GM19395 (cell line): Measurements from ENCODE around the gene THSD4.

Source experiments
- ATAC-seq: cut with Tn5 transposase; IDR thresholded peaks from one replicate; pipeline ENCODE4 v1.9.1; 2021; ENCODE audit warnings: mild to moderate bottlenecking, moderate library complexity; ENCODE audit not compliant: unreplicated experiment

THSD4 gene

GRCh38 chr15:71788646-71789579, 673.6 kb downstream of the THSD4 start:
- ATAC-seq, result no peak

DNA sequence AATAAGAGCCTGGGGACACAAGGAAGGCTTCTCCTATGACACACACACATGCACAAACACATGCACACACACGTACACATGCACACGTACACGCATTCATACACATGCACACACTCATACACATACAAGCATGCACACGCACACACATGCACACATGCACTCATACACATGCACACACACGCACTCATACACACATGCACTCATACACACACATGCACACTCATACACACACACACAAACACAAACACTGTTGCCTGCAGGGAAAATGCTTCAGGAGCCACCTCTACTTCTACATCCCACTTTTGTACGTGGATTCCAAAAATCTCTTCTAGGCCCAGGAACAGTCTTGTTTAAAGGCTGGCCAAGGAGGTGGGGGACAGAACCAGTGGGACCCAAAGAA, 674.3 kb downstream of the THSD4 start:
- no peak for ATAC-seq

DNA sequence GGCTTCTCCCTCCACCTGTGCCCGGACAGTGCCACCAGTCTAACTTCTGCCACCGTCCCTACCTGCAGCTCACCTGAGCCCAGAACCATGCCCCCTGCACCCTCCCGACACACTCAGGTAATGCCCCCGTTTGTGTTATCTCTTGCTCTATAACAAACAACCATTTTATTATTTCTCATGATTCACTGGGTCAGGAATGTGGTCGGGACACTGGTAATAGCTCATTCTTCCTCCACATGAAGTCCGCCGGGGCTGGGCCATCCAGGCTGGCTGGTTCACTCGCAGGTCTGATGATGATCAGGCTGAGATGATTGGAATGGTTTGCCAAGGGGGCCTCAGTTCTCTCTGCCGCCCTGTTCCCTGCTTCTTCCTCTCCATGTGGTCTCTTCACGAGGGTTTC, 674.8 kb downstream of the THSD4 start:
- ATAC-seq, result no peak

- no peak for ATAC-seq
Observed at GRCh38 chr15:71791975-71792374, 676.7 kb downstream of the THSD4 start.

DNA sequence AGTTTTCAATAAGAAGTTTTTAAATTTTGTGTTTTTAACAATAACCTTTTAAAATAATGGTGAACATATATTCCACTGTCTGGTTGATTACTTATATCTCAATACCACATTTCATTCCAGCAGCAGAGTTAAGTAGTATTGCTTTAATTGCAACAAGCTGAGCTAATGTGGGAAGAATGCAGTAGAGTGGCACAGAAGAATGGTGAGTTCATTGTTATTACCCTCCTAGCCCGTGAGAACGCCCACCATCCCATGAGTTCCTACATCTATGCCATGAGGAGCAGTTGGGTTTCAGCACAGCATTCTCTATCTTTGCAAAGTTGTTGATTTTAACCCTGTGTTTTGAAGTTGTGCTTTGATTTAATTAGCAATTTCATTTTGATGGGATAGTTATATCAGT, 677.2 kb downstream of the THSD4 start:
- ATAC-seq, result no peak

DNA sequence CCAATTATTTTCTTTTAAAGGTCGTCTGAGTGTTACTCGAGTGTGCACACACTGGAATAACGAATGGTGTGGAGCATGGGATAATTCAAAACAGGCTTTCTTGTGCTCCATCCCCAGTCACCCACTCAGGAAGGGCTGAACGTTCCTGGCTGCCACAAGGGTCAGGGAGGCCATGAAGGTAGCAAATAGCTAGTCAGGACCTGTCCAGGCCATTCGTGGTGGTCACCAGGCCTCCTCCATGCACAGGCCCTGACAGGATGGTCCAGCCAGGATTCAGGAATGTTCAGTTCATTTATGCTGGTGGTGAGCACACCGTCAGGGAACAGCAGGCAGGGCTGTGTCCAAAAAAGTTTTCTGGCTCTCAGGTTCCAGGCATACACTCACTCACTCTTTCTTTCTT, 683.4 kb downstream of the THSD4 start:
- ATAC-seq, result no peak

DNA sequence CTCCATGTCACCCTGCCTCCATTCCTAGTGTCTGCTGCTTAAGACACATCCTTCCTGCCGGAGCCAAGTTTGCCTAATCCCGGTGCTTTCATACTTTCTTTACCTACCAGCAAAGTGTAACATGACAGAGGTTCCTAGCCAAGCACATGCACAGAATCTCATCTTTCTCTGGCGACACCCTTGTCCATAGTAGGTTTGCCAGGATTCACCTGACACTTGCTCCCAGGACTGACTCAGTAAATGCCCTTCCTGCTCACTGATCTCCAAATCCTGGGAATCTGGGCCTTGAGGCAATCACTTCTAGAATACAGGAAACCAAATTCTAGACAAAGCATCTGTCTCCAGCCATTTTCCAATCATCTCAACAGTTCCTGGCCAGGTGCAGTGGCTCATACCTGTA, 684.9 kb downstream of the THSD4 start:
- no peak for ATAC-seq

DNA sequence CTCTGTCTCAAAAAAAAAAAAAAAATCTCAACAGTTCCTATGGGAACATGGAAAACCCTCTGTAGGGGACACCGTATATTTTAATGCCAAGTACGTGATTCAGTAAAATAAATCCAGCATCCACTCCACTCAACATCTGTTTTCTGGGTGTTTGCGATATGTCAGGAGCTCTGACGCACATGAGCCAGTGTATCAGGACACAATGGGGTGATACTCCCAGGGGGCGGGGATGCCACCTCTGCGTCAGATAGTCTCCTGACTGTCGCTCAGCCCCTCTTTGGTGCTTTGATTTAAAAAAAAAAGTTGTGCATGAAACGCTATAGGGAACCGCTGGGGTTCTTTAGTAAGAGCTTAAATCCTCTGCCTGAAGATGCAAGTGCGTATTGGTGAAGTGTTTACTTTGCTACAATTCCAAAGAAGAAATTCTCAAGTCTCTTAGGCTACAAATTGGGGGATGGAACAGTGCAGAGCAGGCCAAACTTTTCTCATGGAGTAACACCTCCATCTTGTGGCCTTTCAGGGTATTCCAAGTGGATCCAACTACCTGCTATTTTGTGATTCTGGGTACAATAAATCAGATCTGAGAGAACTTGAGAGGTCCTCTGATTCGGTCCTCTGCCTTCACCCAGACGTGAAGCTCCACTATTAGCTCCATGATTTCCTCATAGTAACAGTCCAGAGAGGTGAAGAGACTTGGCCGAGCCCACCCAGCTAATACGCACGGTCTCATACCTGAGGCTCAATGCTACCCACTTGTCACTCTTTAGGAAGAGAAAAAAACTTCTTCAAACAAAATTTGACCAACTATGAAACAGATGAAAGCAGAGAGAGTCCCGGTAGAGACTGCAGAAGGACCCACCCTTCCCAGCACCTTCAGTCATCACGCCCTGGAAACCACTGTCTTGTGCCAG, 685.8 kb downstream of the THSD4 start:
- ATAC-seq, result no peak

- ATAC-seq, result no peak
Observed at GRCh38 chr15:71801935-71802655, 686.8 kb downstream of the THSD4 start.

- no peak for ATAC-seq
Observed at GRCh38 chr15:71802770-71803169, 687.5 kb downstream of the THSD4 start.

- ATAC-seq, result no peak
Observed at GRCh38 chr15:71804226-71804625, 689.0 kb downstream of the THSD4 start.

GRCh38 chr15:71804695-71805470, 689.6 kb downstream of the THSD4 start:
- peak; percentile 67 for ATAC-seq

DNA sequence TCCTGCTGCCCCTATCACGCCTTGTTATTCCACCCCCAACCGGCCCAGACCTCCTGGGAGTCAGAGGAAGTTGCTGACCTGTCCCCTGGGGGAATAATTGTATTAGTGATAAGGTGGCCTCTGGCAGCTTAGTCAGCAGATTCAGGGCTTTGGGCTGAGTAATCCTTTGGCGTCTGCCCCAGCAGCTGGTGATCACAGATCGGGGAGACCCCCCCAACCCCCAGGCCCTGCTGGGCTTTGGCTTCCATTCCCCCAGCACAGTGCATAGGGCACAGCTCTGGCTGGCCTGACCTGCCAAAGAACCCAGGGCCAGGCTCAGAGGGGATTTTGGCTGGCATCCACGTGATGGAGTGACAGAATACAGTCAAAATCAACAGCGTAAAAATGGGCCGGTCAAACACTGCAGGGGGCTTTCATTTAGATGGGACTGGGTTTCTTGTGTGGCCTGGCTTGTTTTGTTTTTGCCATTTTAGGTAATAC, 691.2 kb downstream of the THSD4 start:
- ATAC-seq, result no peak

DNA sequence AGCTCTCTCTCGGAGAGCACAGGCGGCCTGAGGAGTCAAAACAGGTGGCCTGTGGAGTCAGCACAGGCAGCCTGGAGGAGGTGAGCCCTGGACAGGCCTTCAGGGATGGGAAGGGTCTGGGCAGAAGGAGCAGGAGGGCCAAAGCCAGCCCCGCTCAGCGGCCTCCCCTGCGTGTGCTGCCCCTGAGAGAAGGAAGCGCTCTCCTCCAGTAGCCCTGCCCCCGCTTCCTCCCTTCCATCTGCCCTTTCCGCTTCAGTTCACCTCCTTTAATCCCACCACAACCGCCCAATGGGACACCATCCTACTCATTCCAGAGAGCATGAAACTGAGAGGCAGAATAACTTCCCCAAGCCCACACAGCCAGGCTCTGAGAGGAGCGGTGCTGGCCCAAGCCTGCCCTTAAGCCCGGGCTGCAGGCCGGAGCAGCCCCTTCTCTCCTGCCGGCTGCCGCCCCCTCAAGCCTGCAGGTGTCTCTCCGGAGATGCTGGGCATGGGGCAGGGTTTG, 691.9 kb downstream of the THSD4 start:
- no peak for ATAC-seq

DNA sequence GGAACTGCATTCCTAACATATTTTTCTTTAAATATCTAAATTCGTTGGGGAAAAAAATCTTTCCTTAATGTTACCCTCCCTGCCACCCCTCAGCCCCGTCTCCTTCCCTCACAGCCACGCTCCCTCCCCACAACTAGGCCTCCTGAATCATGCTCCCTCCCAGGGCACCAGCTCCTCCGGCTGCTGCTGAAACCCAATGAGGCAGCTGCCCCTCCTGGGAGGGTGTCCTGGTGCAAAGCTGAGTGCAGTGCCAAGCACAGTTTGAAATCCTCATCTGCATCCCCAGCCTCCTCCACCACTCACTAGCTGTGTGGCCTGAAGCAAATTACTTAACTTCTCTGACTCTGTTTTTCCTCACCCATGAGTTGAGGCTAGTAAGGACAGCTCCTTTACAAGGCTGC, 692.4 kb downstream of the THSD4 start:
- ATAC-seq, result no peak

DNA sequence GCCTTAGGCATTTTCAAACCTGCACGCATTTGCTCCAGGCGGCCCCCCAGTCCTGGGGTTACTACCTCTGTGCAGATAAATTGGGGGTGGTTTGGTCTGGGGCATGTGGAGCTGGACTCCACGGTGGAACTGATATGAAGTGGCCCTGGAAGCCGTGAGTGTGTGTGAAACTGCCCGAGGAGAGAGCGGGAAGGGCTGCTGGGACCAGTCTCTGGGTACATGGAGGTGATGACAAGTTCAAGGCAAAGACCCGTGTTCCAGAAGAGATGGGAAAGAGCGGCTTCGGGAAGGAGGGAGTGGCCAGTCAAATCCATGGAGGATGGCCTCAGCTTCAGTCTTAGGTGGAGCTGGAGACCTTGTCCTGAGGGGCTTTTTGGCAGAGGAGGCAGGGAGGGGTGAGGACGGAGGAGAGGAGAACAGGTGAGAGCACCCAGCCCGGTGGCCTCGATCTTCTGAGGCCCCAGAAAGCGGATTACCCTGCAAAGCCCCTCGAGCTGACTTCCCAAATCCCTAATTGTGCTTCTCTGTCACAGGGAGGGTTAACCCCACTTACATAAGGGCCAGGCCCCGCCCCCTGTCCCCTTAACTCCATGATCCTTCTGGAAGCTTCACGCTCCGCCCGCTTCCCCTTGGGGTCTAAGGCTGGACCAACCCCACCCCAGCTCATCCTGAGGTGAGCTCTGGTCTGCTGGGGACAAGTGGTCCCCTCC, 693.2 kb downstream of the THSD4 start:
- no peak for ATAC-seq

DNA sequence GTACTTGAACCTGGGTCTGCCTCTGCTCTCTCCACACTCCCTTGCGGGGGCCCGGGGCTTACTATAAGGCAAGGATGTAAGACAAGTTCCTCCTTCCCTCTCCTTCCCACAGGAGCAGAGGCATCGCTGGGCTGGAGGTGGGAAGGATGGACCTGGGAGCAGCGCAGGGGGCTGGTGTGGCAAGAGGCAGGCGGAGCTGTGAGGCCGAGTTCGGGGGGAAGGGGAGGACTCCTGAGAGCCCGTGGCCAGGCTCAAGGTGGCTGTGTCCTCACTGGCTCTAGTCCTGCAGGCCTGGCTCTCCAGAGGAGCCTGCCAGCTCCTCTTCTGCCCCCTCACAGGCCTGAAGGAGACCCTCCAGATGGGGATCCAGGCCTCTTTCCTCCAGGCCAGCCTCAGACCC, 694.1 kb downstream of the THSD4 start:
- ATAC-seq, result no peak

DNA sequence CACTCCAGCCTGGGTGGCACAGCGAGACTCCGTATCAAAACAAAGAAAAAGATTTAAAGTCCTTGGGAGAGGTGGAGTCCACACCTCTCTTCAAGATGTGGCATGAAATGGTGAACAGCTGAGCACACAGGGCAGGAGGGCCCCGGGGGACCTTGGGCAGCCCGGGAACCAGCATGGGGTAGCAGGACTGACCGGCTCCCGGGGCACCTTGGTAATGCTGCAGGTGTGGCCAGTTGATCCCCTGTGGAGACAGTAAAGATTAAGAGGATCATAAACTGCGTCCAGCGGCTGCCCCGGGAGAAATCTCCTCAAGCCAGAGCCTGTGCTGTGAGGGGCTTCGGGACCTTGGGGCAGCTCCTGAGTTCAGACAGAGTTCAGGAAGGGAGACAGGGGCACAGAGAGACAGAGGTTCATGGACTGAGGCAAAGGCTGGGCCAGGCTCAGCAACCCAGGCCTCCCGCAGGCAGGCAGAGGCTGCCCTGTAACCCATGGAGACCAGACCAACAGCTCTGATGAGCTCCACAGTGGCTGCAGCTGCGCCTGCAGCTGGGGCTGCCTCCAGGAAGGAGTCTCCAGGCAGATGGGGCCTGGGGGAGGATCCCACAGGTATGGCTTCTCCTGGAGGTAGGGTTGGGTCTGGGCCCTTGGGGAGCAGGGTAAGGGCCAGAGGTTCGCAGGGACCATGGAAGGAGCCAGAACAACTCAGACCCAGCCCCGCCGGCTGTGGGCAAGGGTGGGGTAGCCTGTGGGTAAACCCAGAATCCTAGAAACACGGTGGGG, 695.2 kb downstream of the THSD4 start, which contains the start of gene NR2E3:
NR2E3 (plus strand) TSS at position 299 of the 780 bp plus-strand sequence; CDS start at position 489, 190 bp downstream.
- ATAC-seq, result no peak
